Gastroesophageal sphincter (tissue), 4 donors: ENCODE data around the gene HEXA. TPM values are rescaled to one million over a fixed set of nuclear protein-coding genes. Genes with fewer than 3 reads are reported as not detected.
"Not testable (repeated sequence)": the region's sequence is repeated elsewhere in the genome, so short reads cannot be mapped to it uniquely, and the experiment has no call there.

ENCODE experiments used
- ATAC-seq: fragments of 150-250 bp; one replicate; pipeline ENCODE4 v1.9.1; 2016; ENCODE audit warnings: mild to moderate bottlenecking, moderate library complexity
- H3K27ac ChIP-seq, 4 donors: fragments of 200-600 bp; sonication (generic) in 3 of 4; 1 replicate in 3 of 4; 2 replicates in 1 of 4; pipeline ENCODE4 v1.5.1; 2016 to 2019
- H3K27me3 ChIP-seq: fragments of 200-600 bp; sonication (generic); one replicate; pipeline ENCODE4 v1.5.1; 2019
- H3K36me3 ChIP-seq, 2 donors: fragments of 200-600 bp; sonication (generic); one replicate each; pipeline ENCODE4 v1.5.1; 2019; ENCODE audit warnings: control low read depth in 1 of 2
- H3K4me1 ChIP-seq, 3 donors: fragments of 200-600 bp; sonication (generic); 1 replicate in 2 of 3; 2 replicates in 1 of 3; pipeline ENCODE4 v1.5.1; 2016 to 2019; ENCODE audit warnings: control low read depth in 2 of 3
- H3K4me3 ChIP-seq, 2 donors: fragments of 200-600 bp; sonication (generic); one replicate each; pipeline ENCODE4 v1.5.1; 2019; ENCODE audit warnings: mild to moderate bottlenecking in 1 of 2, moderate library complexity in 1 of 2
- H3K9me3 ChIP-seq, 3 donors: fragments of 200-600 bp; sonication (generic); one replicate each; pipeline ENCODE4 v1.5.1; 2017 to 2019; ENCODE audit warnings: control low read depth in 2 of 3
- CTCF ChIP-seq, 4 experiments: fragments of 200-600 bp in 2 of 4; fragments of 450-650 bp in 2 of 4; sonication (generic) in 1 of 4; IDR thresholded peaks; one replicate each; pipeline ENCODE4 v1.5.1; 2017 to 2019; ENCODE audit warnings: antibody characterized with exemption in 4 of 4, mild to moderate bottlenecking in 2 of 4, moderate library complexity in 2 of 4
- EP300 ChIP-seq: sonication (generic); formaldehyde crosslinking; IDR thresholded peaks from one replicate; pipeline ENCODE4 v1.6.1; 2017; ENCODE audit warnings: antibody characterized with exemption, mild to moderate bottlenecking
- POLR2A ChIP-seq, 2 donors: fragments of 450-650 bp; IDR thresholded peaks; one replicate each; pipeline ENCODE4 v1.6.1; 2017; ENCODE audit warnings: antibody characterized with exemption in 2 of 2, mild to moderate bottlenecking in 2 of 2, moderate library complexity in 1 of 2
- POLR2AphosphoS5 ChIP-seq: sonication (generic); formaldehyde crosslinking; IDR thresholded peaks from one replicate; pipeline ENCODE4 v1.6.1; 2017; ENCODE audit warnings: antibody characterized with exemption
- WGBS, 2 donors: methylation state at CpG; one replicate each; pipeline ENCODE4 v1.1.5; 2018; ENCODE audit warnings: low coverage in 1 of 2; 5-methylcytosine and 5-hydroxymethylcytosine counted together
- total RNA-seq, 4 donors: library from RNA; depleted of rRNA; stranded (reverse); fragments of >200 nt; gene quantifications; one replicate each; pipeline ENCODE4 v1.1.0, GENCODE V29; 2016

The HEXA gene
- total RNA-seq: 10 to 100 TPM; 46.3 to 68.5 (median 60.9) TPM

- H3K27me3 ChIP-seq: no peaks in the 10 kb centered on the region
- H3K36me3 ChIP-seq: peaks cover 0 to 3% of the 10 kb centered on the region in 2 donors
- H3K27ac ChIP-seq: peak within 1 kb of the TSS; percentile 65 to 92 (median 91)
- ATAC-seq: peak; percentile 92
- peaks cover 3 to 51% (median 22%) of the 10 kb centered on the region in 3 donors for H3K4me1 ChIP-seq
- H3K9me3 ChIP-seq: no peaks in the 10 kb centered on the region
- H3K4me3 ChIP-seq: peak within 1 kb of the TSS; percentile 69 to 70
- 0 to 1% methylated on average over 7 of the region's 50 CpGs for WGBS, 2 donors
- TF ChIP-seq CTCF (IDR thresholded peaks at IDR 0.05): peak in 1 of 4 experiments; percentile 11
- TF ChIP-seq EP300: no peak
- TF ChIP-seq POLR2AphosphoS5: peak; percentile 96
- TF ChIP-seq POLR2A (IDR thresholded peaks at IDR 0.05): peak; percentile 77 to 91
Measured at GRCh38 chr15:72375846-72376581, at the start of gene HEXA. HEXA (minus strand) TSS chr15:72376014; CDS start chr15:72375972, 42 bp downstream.

- H3K27ac ChIP-seq: no peak overlapping the region
- no peaks in the 10 kb centered on the region for H3K36me3 ChIP-seq
- 55 to 83% methylated on average over 2 of the region's 2 CpGs for WGBS, 2 donors
- ATAC-seq: no peak
- H3K4me1 ChIP-seq: no peaks in the 10 kb centered on the region
- no peak for TF ChIP-seq EP300
- TF ChIP-seq POLR2A (IDR thresholded peaks at IDR 0.05): no peak
- no peak for TF ChIP-seq CTCF (IDR thresholded peaks at IDR 0.05)
- TF ChIP-seq POLR2AphosphoS5: no peak
- H3K4me3 ChIP-seq: no peak overlapping the region
- H3K27me3 ChIP-seq: no peaks in the 10 kb centered on the region
- H3K9me3 ChIP-seq: peaks cover 0 to 12% (median 0%) of the 10 kb centered on the region in 3 donors
Measured at GRCh38 chr15:72423256-72423655, 47.4 kb upstream of the HEXA start.

GRCh38 chr15:72421484-72421883 is 45.7 kb upstream of the HEXA start:
- Histone ChIP-seq H3K9me3 (peaks cover 0 to 8% (median 0%) of the 10 kb centered on the region in 3 donors), H3K27ac (no peak overlapping the region), H3K4me1 (no peaks in the 10 kb centered on the region), H3K4me3 (no peak overlapping the region), H3K36me3 (no peaks in the 10 kb centered on the region), H3K27me3 (no peaks in the 10 kb centered on the region)
- WGBS, 2 donors: 13 to 31% methylated on average over 1 of the region's 1 CpG
- no peak for ATAC-seq
- no peak for TF ChIP-seq EP300

- H3K4me1 ChIP-seq: no peaks in the 10 kb centered on the region
- no peaks in the 10 kb centered on the region for H3K36me3 ChIP-seq
- WGBS, 2 donors: 57 to 68% methylated on average over 2 of the region's 2 CpGs
- no peak for TF ChIP-seq POLR2A (IDR thresholded peaks at IDR 0.05)
- TF ChIP-seq CTCF (IDR thresholded peaks at IDR 0.05): no peak
- no peak for TF ChIP-seq EP300
- no peak for TF ChIP-seq POLR2AphosphoS5
- H3K4me3 ChIP-seq: no peak overlapping the region
- H3K9me3 ChIP-seq: peaks cover 0 to 8% (median 0%) of the 10 kb centered on the region in 3 donors
- no peak overlapping the region for H3K27ac ChIP-seq
- no peaks in the 10 kb centered on the region for H3K27me3 ChIP-seq
- no peak for ATAC-seq
Measured at GRCh38 chr15:72420576-72420975, 44.8 kb upstream of the HEXA start.

GRCh38 chr15:72419768-72420167 is 44.0 kb upstream of the HEXA start:
- H3K36me3 ChIP-seq, H3K27me3 ChIP-seq, H3K4me3 ChIP-seq, ATAC-seq, H3K9me3 ChIP-seq, H3K4me1 ChIP-seq, H3K27ac ChIP-seq: not testable (repeated sequence)
- 70% methylated on average over 2 to 3 of the region's 3 CpGs for WGBS, 2 donors

GRCh38 chr15:72415304-72415703 is 39.5 kb upstream of the HEXA start:
- H3K27me3 ChIP-seq: no peaks in the 10 kb centered on the region
- no peak overlapping the region for H3K4me3 ChIP-seq
- no peaks in the 10 kb centered on the region for H3K4me1 ChIP-seq
- WGBS, 2 donors: 72 to 80% methylated on average over 2 of the region's 2 CpGs
- no peaks in the 10 kb centered on the region for H3K36me3 ChIP-seq
- ATAC-seq: no peak
- no peaks in the 10 kb centered on the region for H3K9me3 ChIP-seq
- no peak overlapping the region for H3K27ac ChIP-seq
- no peak for TF ChIP-seq EP300
- no peak for TF ChIP-seq POLR2A (IDR thresholded peaks at IDR 0.05)
- TF ChIP-seq CTCF (IDR thresholded peaks at IDR 0.05): no peak
- no peak for TF ChIP-seq POLR2AphosphoS5

- WGBS, 2 donors: 20% methylated on average over 1 of the region's 3 CpGs; no CpG with 5 or more reads in 1 of the 2 donors
- not testable (repeated sequence) for H3K27me3 ChIP-seq, H3K4me1 ChIP-seq, ATAC-seq, H3K36me3 ChIP-seq, H3K27ac ChIP-seq, H3K4me3 ChIP-seq, H3K9me3 ChIP-seq
Measured at GRCh38 chr15:72413337-72413736, 37.5 kb upstream of the HEXA start.
